ENCODE results near the gene GOLGA1.
A peak's percentile ranks its signal among the peaks of the same experiment; 100 is the strongest.

GOLGA1 gene

DNA sequence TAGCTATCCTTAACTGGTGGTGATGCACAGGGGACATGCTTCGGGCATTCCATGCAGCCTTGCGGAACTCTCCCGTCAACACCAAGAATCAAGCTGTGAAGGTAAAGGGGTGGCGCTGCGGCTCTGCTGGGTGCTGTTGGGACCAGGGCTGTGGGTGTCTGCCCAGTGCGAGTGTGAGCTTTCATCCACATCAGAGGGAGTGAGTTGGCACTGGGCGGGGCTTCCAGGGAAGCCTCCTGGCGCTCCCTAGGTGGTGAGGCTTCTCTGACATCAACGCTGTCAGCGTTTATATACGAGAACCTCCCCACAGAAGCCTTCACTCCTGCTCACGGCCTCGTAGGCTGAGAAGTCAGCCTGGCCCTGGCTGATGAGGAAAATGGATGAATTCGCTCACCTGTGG lies 67.2 kb downstream of the GOLGA1 start:
- TF ChIP-seq, protein P1, sequence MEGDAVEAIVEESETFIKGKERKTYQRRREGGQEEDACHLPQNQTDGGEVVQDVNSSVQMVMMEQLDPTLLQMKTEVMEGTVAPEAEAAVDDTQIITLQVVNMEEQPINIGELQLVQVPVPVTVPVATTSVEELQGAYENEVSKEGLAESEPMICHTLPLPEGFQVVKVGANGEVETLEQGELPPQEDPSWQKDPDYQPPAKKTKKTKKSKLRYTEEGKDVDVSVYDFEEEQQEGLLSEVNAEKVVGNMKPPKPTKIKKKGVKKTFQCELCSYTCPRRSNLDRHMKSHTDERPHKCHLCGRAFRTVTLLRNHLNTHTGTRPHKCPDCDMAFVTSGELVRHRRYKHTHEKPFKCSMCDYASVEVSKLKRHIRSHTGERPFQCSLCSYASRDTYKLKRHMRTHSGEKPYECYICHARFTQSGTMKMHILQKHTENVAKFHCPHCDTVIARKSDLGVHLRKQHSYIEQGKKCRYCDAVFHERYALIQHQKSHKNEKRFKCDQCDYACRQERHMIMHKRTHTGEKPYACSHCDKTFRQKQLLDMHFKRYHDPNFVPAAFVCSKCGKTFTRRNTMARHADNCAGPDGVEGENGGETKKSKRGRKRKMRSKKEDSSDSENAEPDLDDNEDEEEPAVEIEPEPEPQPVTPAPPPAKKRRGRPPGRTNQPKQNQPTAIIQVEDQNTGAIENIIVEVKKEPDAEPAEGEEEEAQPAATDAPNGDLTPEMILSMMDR (conservative IDR thresholded peaks at IDR 0.05), result no peak
- 0 out of 2 replicates have a peak overlapping the region, but pooled peaks have one; percentile 99 for H3K27ac ChIP-seq

GRCh38 chr9:124871156-124871561 lies 69.7 kb downstream of the GOLGA1 start:
- TF ChIP-seq, protein P1 (conservative IDR thresholded peaks at IDR 0.05), result no peak
- H3K27ac ChIP-seq, result peak overlapping the region; percentile 99

DNA sequence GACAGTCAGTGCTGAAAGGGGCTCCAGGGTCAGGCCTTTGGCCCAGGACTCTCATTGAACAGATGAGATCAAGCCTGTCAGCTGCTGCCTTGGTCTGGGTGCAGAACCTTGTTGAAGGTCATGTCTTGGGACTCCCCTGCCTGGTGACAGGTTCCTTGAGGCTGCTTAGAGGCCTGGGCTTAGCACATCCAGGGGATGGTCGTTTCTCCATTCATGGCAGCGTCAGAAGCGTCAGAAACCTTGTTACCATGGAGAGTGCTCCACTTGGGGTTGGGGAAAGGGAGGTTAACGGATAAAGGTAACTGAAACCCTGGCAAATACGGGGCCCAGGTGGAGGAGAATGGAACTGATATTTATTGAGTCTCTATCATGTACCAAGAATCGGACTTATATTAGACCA lies 70.2 kb downstream of the GOLGA1 start:
- H3K27ac ChIP-seq, result peak overlapping the region; percentile 99
- TF ChIP-seq, protein P1 (conservative IDR thresholded peaks at IDR 0.05), result no peak

DNA sequence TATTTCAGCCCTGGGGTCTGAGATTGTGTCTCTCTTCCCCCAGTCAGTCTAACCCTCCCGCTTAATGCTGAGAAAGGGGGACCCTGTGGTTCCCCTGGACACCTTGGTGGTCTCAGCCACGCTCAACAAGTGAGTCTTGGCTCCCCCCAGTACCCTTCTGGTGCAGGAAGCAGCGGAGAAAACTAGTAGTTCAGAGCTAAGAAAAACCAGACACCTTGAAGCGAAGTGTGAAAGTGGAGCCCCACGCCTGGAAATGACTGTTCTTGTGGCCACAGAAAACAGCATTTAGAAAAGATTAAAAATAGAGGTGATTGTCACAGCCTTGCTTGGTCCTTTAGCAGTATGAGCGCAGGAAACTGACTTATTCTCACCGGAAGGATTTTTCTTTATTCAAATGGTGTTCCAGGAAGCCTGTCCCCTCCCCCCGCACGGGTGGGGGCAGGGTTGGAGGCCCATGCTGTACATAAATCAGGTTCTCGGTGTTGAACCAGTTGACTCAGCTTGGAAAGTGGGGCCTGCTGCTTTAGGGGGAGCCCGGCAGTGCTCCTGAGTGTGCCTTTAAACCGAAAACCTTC lies 70.8 kb downstream of the GOLGA1 start:
- H3K27ac ChIP-seq, result peak overlapping the region; percentile 99
- TF ChIP-seq, protein P1 (conservative IDR thresholded peaks at IDR 0.05), result no peak

DNA sequence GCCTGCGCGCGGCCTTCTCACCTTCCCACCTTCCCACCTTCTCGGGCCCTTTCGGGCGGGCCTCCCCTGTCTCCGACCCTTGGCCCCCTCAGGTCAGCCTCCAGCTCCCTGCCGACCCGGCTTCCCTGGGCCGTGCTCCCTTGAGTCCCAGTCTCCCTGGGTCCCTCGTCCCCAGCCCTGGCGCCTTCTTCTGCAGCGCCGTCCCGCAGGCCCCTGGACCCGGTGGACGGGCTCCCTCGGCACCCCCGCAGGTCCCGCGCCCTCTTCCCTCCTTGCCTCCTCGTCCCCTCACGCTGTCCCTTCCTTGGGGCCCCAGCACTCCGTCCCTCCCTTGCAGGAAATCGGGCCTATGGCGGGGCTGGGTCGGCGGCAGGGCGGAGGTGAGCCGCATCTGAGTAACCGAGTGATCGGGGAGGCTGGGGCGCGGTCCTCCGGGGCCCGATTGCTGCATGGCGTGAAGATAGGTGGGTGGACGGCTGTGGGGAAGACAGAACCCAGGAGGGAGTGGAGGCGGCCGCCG lies 71.4 kb downstream of the GOLGA1 start:
- TF ChIP-seq, protein P1 (conservative IDR thresholded peaks at IDR 0.05), result no peak
- H3K27ac ChIP-seq, result peak overlapping the region; percentile 99

DNA sequence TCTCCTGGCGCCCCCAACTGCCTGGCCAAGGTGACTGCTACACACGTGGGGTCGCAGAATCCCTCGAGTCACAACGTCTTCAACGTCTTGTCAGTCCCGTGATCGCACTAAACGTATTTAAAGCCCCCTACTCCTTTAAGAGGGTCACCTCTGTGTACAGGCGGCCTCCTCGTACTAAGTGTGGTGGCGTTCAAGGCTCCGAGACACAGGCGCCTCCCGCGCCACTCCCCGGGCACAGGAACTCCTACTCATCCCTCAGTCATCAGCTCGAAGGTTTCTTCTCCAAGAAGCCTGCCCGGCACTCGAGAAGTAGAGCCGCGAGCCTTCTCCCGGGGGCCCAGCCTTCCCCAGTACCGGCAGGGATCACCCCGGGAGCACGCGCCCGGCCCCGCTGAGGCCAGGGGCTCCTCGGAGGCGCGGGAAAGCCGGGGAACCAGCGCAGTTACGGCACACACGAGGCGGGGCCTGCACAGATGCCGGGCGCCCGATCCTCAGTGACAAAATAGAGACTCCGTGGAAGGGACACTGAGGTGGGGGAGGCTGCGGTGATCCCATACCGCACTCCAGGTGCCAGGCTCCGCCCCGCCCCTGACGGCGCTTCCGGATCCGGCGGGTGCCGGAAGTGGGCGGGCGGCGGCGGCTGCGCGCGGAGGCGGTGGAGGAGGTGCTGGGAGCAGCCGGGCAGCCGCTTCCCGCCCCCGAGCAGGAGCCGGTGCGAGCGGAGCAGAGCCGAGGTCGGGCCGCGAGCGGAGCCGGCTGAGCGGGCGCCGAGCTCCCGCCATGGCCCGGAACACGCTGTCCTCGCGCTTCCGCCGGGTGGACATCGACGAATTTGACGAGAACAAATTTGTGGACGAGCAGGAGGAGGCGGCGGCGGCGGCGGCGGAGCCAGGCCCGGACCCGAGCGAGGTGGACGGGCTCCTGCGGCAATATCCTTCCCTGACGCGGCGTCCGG lies 72.1 kb downstream of the GOLGA1 start:
- H3K27ac ChIP-seq, result peak overlapping the region; percentile 99
- TF ChIP-seq, protein P1 (conservative IDR thresholded peaks at IDR 0.05), result peak; percentile 49; the same call in 1 of the 2 replicates

DNA sequence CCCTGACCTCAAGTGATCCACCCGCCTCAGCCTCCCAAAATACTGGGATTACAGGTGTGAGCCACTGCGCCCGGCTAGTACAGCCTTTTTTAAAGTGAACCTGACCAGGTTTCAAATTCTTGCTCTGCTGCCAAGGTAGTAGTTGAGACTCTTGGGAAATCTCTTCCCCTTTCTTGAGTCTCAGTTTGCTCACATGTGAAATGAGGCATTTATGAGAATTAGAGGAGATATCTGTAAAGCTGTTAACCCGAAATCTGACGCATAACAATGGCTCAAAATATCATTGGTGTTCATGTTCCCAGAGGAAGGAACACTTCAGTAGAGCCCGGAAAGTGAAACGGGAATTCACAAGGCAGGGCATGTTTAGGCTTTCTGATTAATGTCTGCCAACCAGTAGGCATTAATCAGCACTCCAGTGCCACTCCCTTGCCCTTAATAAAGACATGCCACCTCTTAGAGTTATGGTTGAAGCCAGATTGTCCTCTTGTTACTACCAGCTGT lies 77.5 kb downstream of the GOLGA1 start:
- H3K27ac ChIP-seq, result peak overlapping the region; percentile 93; the same call in 1 of the 2 replicates
- TF ChIP-seq, protein P1 (conservative IDR thresholded peaks at IDR 0.05), result no peak

Data from VCaP (cell line).